Stimulated activated CD8-positive, alpha-beta memory T cell treated with anti-CD3 and anti-CD28 coated beads, Interleukin-15, amount 100 ng/mL, for 24 hours (primary cell): ENCODE measurements around the gene CD80.

Experiments used
- DNase-seq: peaks from one replicate; pipeline ENCODE4 v3.0.0-alpha.2; 2020; ENCODE audit warnings: low read depth

The CD80 gene

DNA sequence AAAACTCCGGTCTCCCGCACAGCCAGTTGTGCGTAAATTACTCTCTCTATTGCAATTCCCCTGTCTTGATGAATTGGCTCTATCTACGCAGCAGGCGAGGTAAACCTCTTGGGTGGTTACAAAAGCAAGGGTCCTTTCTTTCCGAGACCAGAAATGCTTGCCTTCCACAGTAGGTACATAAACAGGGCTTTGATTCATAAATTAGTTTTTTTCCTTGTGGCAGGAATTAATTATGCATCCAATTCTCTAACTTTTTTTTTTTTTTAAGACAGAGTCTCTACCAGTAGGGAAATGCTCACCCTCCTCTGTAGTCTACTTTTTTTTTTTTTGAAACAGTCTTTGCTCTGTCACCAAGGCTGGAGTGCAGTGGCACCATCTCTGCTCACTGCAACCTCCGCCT is 16.3 kb downstream of the CD80 start:
- DNase-seq: no peak

DNA sequence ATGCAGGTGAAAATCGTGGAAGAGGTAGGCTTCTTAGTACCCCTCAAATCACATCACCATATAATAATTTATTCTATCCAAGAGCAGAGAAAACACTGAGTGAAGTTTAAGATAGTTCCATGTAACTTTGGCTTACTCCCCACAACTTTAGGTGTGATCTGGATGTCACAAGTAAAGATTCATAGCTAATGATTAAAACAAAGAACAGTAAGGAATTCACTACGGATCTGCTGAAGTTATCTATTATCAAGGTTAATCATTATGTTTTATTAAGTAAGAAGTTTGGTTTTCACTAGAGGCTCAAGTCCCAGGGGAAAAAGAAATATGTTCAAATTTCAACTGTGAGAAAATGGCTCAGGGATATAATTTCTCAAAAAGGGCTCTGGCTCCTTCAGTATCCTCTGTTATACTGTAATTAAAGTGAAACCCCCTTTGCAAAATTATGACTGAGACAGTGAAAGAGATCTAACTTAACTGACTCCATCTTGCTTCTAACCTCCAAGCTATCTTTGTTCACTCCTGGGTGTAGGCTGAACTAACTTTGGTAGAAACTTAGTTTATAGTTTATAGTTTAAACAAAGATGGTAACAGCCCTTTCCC is 17.1 kb downstream of the CD80 start:
- DNase-seq: no peak

DNA sequence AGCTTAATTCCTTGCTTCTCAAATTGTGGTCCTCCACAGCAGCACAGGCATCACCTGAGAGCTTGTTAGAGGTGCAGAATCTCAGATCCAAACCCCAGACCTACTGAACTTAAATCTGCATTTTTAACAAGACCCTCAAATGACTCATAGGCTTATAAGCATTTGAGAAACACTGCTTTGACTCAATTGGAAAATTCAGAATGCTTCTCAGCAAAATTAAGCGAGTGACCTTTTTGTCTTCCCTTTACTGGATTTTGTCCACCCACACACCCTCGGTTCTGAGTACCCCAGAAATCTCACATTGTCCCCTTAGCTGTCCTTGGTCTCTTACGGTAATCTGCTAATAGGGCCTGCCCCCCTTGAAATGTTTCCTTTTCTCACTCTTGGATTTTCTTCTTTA is 17.9 kb downstream of the CD80 start:
- no peak for DNase-seq

DNA sequence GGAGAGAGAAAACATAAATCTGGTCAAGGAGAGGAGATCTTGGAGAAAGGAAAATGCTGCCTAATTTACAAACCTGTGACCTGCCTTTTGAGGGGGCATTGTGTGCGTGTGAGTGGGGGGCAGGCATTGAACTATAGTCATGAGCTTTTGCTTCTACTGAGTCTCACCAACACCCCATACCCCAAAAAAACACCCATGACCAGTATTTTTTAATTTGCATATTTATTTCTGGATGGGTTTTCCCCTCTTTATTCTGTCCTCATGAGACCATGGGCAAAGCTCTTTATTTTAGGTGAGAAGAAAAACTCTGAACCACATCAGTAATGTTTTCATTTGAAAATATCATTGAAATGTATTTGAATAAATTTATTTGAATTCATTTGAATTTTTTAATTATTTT is 20.6 kb downstream of the CD80 start:
- no peak for DNase-seq

DNA sequence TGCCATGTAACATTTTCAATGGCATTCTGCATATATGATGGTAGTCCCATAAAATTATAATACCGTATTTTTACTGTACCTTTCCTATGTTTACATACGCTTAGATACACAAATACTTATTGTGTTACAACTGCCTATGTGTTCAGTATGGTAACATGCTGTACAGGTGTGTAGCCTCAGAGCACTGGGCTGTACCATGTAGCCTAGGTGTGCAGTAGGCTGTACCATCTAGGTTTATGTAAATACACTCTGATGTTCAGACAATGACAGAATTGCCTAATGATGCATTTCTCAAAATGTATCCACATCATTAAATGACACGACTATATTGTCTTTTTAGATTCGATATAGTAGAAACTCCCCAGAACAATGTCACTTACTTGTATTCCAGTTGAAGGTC is 22.7 kb downstream of the CD80 start:
- no peak for DNase-seq

DNA sequence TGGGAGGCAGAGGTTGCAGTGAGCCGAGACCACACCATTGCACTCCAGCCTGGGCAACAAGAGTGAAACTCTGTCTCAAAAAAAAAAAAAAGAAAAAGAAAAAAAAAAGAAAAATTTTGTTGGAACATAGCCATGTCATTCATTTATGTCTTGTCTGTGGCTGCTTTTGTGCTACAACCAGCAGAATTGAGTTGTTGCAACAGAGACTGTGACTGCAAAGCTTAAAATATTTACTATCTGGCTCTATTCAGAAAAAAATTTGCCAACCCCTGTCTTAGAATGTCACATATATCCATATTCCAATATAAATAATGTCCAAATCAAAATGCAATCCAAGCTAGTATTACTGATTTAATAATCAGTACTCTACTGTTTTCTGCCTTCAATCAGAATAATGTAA is 25.1 kb downstream of the CD80 start:
- DNase-seq: no peak

DNA sequence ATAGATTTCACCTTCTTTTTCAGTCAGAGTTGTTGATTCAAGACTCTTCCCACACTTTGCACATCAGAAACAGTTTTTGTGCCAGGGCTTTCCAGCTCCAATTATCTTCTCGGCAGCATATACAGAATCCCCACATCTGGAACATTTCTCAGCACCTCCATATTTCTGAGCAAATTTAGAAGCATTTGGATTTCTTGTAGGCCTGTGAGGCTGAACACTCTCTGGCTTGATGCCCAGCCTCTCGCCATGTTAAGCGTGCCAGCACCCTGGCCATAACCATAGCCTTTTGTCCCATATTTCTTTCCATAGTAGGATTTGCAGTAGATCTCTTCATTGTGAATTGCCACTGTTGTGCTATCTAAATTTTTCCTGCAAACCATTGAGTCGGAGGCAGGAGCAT is 28.3 kb downstream of the CD80 start:
- DNase-seq: no peak

DNA sequence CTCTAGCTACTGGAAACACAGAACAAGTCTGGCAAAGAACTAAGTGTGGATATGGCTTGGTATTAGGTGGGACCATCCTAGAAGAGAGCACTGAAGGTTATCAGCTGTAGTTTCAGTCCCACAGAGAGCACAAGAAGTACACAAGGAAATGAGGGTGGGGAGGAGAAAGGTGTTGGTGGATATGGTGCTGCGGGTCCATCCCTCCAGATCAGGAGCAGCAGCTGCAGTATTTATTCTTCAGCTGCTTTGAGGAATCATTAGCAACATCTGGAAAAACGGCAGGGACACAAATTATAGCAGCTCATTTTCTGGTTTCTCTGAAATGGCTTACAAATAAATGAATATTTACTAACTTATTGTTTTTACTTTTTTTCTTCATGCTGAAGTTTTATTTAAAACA is 29.0 kb downstream of the CD80 start:
- no peak for DNase-seq

DNA sequence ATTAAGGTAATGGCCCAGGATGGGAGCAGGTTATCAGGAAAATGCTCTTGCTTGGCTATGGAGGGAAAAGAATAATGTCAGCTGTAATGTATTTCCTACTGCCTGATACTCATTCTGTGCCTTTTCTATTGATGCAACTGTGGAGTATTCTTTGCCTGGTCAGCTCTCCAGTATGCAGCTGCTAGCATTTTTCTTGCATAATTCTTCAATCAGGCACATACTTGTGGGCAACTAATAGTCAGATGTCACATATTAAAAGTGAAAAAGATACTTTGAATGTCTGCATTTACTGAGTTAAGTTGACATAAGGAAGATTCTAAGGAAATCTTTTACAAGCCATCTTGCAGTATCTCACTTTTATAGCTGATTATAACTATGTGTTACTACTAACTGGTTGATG is 29.5 kb downstream of the CD80 start:
- DNase-seq: no peak

DNA sequence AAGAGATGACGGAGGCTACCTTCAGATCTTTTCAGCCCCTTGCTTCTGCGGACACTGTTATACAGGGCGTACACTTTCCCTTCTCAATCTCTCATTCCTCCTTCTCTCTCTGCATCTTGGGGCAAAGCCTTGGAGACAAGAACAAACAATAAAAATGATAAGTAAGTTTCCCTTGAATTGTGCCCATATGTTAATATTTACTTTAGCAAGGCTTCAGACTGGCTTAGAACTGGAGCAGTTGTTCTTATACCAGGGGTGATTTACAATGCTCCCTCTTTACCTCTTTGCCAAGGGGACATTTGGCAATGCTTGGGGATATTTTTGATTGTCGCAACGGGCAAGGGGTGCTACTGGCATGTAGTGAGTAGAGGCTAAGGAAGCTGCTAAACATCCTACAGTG is 31.7 kb downstream of the CD80 start:
- no peak for DNase-seq

DNA sequence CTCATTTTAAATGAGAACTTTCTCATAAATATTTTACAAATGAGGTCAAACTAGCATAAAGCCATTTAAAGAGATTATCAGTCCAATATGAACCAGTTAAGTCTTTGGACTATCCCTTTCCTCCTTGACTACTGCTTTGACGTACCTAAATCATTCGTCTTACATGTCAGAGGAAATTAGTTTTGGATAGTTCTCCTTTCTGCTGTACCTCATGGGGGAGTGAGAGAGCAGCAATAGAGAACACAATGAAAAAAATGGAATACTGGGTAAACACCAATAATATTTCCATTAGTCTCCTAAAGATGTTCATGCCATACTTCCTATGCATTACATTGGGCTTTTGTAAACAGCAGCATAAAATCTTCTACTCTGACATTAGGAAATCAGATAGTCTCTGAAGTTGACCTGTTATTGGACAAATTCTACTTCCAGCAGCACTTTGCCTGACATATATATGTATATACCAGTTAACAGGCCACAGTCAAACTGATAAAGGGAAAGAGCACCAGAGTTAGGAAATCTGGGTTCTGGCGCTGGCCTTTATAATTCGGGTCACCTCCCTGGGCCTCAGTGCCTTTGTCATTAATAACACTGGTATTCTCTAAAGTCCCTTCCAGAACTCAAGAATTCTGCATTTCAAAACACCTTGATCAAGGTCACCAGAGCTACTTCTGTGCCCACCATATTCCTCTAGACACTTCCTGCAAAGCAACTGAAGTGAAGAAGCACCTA is 34.3 kb downstream of the CD80 start:
- no peak for DNase-seq

DNA sequence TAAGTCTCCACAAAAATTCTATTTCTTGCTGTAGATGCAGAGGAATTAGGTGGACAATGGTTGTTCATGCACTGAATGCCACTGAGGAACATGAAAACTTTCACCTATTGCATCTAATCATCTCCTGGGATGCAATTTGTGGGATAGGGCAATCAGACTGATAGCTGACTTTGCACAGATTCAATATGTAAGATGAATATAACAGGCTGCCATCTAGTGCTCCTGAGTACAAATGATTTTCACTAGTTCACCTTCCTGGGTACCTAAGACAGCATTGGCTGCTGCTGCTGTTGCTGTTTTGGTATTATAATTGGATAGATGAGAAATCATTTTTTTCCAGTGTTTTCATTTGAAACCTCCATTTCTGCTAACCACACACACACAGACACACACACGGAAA is 41.4 kb downstream of the CD80 start:
- no peak for DNase-seq

DNA sequence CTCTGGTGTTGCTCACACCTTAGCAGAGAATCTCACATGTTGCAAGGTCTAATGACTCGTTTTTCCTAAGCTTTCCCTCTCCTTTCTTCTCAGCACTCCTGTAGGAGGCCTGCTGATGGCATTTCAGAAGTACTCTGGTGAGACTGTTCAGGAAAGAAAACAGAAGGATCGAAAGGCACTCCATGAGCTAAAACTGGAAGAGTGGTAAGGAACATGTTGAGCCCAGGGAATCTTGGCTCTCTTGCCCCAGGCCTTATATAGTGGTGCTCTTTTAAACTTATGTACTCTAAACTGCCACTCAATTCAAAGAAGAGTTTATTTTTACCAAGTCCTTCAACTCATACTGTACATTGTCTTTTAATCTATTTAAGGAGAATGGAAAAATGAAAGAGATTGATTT is 42.3 kb downstream of the CD80 start:
- DNase-seq: no peak

DNA sequence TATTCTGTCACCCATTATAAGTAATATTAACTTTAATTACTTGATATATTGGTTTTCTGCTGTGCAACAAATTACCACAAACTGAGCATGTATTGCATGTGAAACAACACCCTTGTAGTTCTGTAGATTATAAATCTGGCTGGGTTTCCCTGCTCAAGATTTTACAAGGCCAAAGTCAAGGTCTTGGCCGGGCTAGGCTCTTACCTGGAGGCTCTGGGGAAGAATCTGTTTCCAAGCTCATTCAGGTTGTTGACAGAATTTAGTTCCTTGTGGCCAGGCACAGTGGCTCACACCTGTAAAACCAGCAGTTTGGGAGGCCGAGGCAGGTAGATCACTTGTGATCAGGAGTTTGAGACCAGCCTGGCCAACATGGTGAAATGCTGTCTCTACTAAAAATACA is 44.8 kb downstream of the CD80 start:
- DNase-seq: no peak

DNA sequence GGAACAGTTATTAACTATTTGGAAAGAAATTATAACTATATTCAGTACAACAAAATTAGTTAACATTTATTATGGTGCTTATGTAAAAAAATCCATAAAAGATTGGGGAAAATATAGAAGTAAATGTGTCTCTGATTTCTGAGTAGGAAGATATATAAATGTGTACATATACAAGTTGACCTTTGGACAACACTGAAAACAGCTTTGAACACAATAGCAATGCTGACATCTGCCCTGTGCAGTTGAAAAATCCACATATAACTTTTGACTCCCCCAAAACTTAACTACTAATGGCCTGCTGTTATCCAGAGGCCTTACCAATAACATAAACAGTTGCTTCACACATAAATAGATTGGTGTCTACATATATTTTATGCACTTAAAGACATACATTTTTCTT is 48.7 kb downstream of the CD80 start:
- DNase-seq: no peak

DNA sequence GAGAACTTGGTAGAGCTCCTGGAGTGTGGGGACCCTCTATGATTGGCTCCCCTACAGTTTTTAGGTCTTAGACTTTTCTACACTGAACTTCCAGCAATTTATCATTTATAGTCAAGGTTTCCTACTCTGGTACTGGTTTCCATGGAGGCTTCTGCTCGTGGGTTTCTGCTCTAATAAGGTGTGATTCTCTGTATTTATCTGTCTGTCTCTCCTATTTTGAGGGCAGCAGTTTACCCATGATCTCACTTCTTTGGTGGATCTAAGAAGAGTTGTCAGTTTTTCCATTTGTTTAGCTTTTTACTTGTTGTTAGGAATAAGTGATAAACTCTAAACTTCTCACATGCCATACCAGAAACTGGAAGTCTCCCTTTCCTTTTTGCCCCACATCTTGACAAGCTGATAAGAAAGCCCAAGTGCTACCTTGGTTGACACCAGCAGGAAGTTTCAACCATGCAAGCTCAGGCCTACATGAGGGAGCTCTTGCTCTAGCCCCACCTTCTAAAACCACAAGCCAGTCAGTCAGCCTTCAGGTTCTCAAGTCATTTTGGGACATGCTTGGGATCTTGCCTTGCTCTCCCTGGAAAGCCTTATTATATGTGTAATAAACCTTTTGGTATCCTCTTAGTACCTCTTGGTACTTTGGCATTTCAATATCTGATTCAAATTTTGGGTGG is 51.1 kb downstream of the CD80 start:
- DNase-seq: no peak

DNA sequence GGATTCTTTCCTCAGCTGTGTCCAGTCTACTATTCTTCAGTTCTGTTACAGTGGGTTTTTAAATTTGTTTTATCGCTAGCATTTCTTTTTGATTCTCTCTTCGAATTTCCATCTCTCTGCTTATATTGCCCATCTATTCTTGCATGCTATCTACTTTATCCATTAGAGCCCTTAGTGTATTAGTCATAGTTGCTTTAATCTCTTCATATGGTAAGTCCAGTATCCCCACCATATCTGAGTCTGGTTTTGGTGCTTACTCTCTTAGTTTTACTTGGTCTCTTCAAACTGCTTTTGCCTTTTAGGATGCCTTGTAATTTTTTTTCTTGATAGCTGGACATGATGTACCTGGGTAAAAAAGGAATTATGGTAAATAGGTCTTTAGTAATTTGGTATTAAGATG is 52.0 kb downstream of the CD80 start:
- DNase-seq: no peak

DNA sequence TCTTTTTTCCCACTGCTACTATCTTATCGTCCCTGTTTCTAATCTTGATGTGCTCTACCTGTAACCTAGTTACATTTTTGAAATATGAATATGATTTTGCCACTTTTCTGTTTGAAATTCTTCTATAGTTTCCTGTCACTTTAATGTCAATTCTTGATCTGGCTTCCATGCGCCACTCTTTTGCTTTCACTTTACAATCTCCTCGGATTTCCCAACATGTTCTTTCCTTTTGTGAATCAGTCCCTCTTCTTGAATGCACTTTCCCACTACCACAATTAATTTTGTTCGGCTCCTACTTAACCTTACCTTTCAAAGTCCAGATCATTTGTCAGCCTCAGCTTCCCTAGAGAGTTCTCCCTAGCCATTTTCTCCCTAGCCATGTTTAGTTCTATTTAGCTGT is 52.8 kb downstream of the CD80 start:
- no peak for DNase-seq

DNA sequence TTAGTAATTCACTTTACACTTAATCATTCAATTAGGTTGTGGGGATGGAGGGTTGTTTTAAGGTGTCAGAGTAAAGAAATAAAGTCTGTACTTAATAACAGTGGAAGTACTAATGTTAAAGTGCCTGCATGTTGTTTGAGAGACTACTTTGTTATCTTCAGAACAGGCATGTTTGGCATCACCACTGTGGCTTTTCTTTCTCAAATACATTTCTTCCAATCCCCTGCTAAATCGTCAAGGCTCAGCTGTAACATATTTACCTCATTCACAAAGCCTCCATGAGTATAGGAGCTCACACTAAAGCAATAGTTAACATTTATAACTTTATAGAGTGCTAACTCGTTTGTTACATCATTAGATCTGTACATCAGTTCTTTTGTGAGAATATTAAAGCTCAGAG is 58.5 kb downstream of the CD80 start:
- no peak for DNase-seq

DNA sequence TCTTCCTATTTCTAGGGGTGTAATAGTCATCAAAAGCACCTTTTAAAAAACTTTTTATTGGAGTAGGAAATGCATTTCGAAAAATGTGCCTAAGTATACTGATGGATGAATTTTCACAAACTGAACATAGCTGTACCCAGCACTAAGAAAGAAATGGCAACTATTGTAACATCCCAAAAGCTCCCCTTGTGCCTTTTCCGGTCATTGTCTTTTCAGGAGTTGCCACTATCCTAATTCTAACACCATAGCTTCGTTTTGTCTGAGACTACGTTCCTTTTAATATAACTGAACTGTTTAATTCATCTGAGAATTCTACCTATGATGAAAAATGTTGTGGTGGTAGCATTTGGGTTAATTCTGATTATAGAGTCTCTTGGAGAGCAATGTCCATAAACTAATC is 59.1 kb downstream of the CD80 start:
- DNase-seq: no peak

DNA sequence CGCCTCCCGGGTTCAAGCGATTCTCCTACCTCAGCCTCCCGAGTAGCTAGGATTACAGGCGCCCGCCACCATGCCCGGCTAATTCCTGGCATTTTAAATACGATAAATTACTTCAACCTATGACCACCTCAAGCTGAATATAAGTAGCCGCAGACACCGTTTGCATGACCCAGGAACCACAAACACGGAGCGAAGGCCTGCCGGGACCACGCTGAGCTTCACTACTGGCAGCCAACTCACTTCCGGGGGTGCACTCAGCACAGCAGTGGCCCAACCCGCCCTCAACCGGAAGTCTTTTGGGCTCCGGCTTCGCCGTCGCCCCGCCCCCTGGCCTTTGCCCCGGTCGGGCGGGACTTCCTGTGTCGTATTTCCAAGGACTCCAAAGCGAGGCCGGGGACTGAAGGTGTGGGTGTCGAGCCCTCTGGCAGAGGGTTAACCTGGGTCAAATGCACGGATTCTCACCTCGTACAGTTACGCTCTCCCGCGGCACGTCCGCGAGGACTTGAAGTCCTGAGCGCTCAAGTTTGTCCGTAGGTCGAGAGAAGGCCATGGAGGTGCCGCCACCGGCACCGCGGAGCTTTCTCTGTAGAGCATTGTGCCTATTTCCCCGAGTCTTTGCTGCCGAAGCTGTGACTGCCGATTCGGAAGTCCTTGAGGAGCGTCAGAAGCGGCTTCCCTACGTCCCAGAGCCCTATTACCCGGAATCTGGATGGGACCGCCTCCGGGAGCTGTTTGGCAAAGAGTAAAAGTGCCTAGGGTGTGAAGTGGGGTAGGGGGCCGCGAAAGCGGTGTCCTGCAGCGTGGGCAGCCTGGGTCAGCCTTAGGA is 61.0 kb downstream of the CD80 start, which contains the start of gene TIMMDC1:
Gene TIMMDC1, plus strand, starts transcription at position 362 of the 826 bp plus-strand sequence. Its CDS starts 187 bp downstream, at position 549.
- DNase-seq: peak; percentile 91

DNA sequence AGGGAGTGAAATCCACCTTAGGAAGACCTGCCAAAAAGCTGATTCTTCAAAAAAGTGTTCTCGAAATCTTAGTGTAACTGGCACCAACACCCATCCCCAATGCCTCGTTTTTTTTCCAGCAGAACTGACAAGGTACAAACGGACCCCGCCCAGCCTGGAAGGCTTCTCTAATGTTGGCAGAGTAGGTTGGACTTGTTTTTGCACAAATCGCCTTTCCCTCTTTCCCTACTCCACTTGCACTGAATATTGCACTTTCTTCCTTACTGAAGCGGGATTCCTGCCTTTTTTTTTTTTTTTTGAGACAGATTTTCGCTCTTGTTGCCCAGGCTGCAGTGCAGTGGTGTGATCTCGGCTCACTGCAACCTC is 61.6 kb downstream of the CD80 start:
- DNase-seq: no peak

DNA sequence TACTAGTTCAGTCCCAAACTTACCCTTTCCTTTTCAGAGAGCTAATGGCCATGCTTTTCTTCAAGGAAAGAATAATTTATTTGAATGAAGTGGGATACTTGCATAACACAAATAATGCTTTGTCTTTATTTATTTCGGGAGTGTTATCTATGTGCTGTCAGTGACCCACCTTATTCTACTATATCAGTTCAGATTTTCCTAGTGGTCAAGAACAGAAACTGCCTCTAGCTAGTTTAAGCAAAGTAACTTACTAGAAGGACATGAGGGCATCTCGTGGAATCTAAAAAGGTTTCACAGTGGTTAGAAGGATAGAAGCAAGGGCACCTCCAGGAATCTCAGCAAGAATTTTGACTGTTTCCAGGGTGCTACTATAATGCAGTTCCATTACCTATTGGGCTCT is 64.8 kb downstream of the CD80 start:
- no peak for DNase-seq
